ENCODE data around the gene IL1A.

GRCh38 chr2:112737542-112738232 is 46.6 kb downstream of the IL1A start:
- no peak for TF ChIP-seq CTCF (IDR thresholded peaks at IDR 0.05; ENCODE audit: borderline replicate concordance, extremely low read depth, low read length, poor library complexity, severe bottlenecking)
- no peak for TF ChIP-seq EZH2 (IDR thresholded peaks at IDR 0.05; ENCODE audit: borderline replicate concordance, low read depth, low read length, severe bottlenecking)

Data from DND-41 (cell line).